Measurements from ENCODE around the gene COL23A1. TPM values are rescaled to one million over a fixed set of nuclear protein-coding genes. Genes with fewer than 3 reads are reported as not detected.
"Not testable (repeated sequence)": the region's sequence is repeated elsewhere in the genome, so short reads cannot be mapped to it uniquely, and the experiment has no call there.

COL23A1 gene
- total and polyA plus RNA-seq, 3 experiments from 2014 or later: 0.20 to 0.28 TPM; not detected in 1

DNA sequence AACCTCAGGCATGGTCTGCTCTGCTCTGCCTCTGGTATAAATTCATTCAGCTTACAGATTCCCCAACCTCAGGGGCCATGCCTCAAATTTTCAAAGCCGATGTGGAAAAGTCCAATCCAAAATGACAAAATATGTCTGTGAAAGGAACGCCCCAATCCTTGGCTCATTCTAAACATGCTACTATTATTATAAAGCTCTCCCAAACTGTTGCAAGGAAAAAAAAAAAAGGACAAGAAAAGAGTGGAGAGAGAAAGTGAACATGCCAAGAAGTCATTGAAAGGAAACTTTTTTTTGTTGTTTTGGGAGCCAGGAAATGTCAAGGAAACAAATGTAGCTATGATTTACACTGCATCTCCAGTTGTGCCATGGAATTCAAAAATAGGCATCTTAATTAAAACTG lies 3.8 kb downstream of the COL23A1 start:
- Histone ChIP-seq H3K27me3 (ENCODE audit: insufficient read depth, low read length, poor library complexity, severe bottlenecking) (peaks cover 39% of the 10 kb centered on the region), H3K9me3 (ENCODE audit: low read length) (no peaks in the 10 kb centered on the region), H3K36me3 (ENCODE audit: insufficient read depth, low read length) (no peaks in the 10 kb centered on the region), H3K4me3 (ENCODE audit: low read length) (no peak overlapping the region), H3K27ac (ENCODE audit: low read depth, low read length) (no peak overlapping the region), H3K4me1 (ENCODE audit: insufficient read depth, low read length) (peaks cover 5% of the 10 kb centered on the region)
- Mint-ChIP-seq H3K27ac (no peak overlapping the region), H3K4me3 (no peak overlapping the region), H3K27me3 (peaks cover 38 to 65% of the 10 kb centered on the region in 2 donors), H3K9me3 (no peaks in the 10 kb centered on the region), H3K4me1 (peaks cover 5 to 15% (median 10%) of the 10 kb centered on the region in 3 donors), H3K36me3 (no peaks in the 10 kb centered on the region)
- POLR2A ChIA-PET: no interaction called here
- CTCF ChIA-PET: no interaction called here
- DNase-seq: no peak

DNA sequence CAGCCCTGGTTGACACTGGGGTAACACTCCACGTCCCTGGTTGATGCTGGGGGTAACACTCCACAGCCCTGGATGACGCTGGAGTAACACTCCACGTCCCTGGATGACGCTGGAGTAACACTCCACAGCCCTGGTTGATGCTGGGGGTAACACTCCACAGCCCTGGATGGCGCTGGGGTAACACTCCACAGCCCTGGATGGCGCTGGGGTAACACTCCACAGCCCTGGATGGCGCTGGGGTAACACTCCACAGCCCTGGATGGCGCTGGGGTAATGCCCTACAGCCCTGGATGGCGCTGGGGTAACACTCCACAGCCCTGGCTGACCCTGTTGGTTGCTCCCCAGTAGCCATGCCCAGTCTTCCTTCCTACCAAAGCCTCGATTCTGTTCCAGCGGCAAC lies 4.8 kb downstream of the COL23A1 start:
- H3K27ac Mint-ChIP-seq; POLR2A ChIA-PET; H3K4me1 ChIP-seq (ENCODE audit: insufficient read depth, low read length); H3K4me3 Mint-ChIP-seq; H3K4me1 Mint-ChIP-seq; CTCF ChIA-PET; H3K4me3 ChIP-seq (ENCODE audit: low read length); H3K36me3 ChIP-seq (ENCODE audit: insufficient read depth, low read length); H3K27ac ChIP-seq (ENCODE audit: low read depth, low read length); H3K36me3 Mint-ChIP-seq; H3K9me3 Mint-ChIP-seq; H3K9me3 ChIP-seq (ENCODE audit: low read length): not testable (repeated sequence)
- peaks cover 35% of the 10 kb centered on the region for H3K27me3 ChIP-seq (ENCODE audit: insufficient read depth, low read length, poor library complexity, severe bottlenecking)
- DNase-seq: peak in 1 of 5 donors; percentile 21
- peaks cover 31 to 58% of the 10 kb centered on the region in 2 donors for H3K27me3 Mint-ChIP-seq

DNA sequence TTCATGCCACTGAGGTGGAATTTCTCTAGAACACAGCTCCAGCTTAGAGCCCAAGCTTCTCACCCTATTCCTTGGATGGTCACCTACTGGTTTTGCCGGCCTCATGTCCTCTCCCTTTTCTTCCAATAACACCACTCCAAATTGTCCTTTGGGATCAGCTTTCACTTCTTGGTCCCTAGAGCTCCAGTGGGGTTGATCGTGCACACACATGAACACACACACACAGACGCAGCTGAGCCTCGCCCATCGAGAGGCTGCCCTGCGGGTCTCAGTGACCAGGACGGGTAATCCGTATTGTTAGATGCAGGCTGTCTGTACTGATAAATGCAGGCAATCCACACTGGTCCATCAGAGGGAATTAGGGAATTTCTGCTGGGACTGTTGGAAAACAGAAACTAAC lies 6.9 kb downstream of the COL23A1 start:
- peaks cover 28 to 61% of the 10 kb centered on the region in 2 donors for H3K27me3 Mint-ChIP-seq
- no peak overlapping the region for H3K27ac Mint-ChIP-seq
- Histone ChIP-seq H3K4me1 (ENCODE audit: insufficient read depth, low read length) (no peaks in the 10 kb centered on the region), H3K27me3 (ENCODE audit: insufficient read depth, low read length, poor library complexity, severe bottlenecking) (peaks cover 22% of the 10 kb centered on the region), H3K4me3 (ENCODE audit: low read length) (no peak overlapping the region), H3K27ac (ENCODE audit: low read depth, low read length) (no peak overlapping the region), H3K9me3 (ENCODE audit: low read length) (no peaks in the 10 kb centered on the region), H3K36me3 (ENCODE audit: insufficient read depth, low read length) (no peaks in the 10 kb centered on the region)
- ChIA-PET CTCF (no interaction called here), POLR2A (no interaction called here)
- no peak for DNase-seq
- no peaks in the 10 kb centered on the region for H3K9me3 Mint-ChIP-seq
- no peaks in the 10 kb centered on the region for H3K36me3 Mint-ChIP-seq
- H3K4me3 Mint-ChIP-seq: no peak overlapping the region
- H3K4me1 Mint-ChIP-seq: no peaks in the 10 kb centered on the region

DNA sequence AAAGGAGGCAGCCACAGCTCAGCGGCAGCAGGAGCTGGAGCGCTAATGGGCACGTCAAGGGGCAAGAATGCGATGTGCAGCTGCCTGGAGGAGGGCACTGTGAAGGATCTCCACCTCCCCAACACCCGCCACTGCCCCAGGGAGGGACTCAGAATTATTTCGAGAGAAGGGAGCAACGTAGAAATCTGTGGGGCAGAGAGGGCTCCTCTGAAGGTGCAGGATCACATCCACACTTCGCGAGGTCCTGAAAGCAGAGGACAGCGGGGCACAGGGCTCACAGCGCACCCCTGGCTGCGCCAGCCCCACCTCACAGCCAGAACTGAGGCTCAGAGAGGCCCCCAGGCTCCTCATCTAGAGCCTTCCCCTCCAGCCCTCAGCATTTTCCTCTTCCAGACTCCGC lies 7.9 kb downstream of the COL23A1 start:
- H3K36me3 Mint-ChIP-seq: no peaks in the 10 kb centered on the region
- POLR2A ChIA-PET: no interaction called here
- Histone ChIP-seq H3K27me3 (ENCODE audit: insufficient read depth, low read length, poor library complexity, severe bottlenecking) (peaks cover 15% of the 10 kb centered on the region), H3K4me3 (ENCODE audit: low read length) (no peak overlapping the region), H3K9me3 (ENCODE audit: low read length) (no peaks in the 10 kb centered on the region), H3K4me1 (ENCODE audit: insufficient read depth, low read length) (no peaks in the 10 kb centered on the region), H3K27ac (ENCODE audit: low read depth, low read length) (no peak overlapping the region), H3K36me3 (ENCODE audit: insufficient read depth, low read length) (no peaks in the 10 kb centered on the region)
- H3K27ac Mint-ChIP-seq: no peak overlapping the region
- no peak for DNase-seq
- CTCF ChIA-PET: interaction anchor here (0.7 kb wide), 1 partner anchor 1316 kb away, joined by 3 read pairs; no protein-coding TSS in a partner anchor
- H3K9me3 Mint-ChIP-seq: no peaks in the 10 kb centered on the region
- H3K4me3 Mint-ChIP-seq: peak overlapping the region in 1 of 7 donors; percentile 7
- H3K4me1 Mint-ChIP-seq: no peaks in the 10 kb centered on the region
- H3K27me3 Mint-ChIP-seq: peaks cover 25 to 56% of the 10 kb centered on the region in 2 donors

DNA sequence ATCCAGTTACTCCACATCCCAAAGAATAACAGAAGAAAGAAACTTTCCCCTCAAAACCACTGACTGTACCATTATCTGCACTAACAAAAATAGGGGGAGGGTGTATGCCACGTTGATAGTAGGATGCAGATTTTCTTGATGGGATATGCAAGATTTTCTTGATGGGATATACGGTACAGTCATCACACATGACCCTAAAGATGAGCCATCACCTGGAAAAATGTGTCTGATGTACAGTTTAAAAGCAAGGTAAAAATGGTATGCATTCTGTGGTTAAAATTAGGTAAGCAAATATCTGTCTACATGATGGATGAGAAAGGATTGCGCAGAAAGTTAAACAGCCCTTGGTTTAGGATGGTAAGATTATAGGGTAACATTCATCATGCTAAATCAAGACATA lies 8.6 kb downstream of the COL23A1 start:
- no peaks in the 10 kb centered on the region for H3K4me1 ChIP-seq (ENCODE audit: insufficient read depth, low read length)
- POLR2A ChIA-PET: no interaction called here
- no peaks in the 10 kb centered on the region for H3K9me3 ChIP-seq (ENCODE audit: low read length)
- CTCF ChIA-PET: no interaction called here
- Mint-ChIP-seq H3K27ac (peak overlapping the region in 1 of 8 donors; percentile 1), H3K4me3 (no peak overlapping the region), H3K9me3 (no peaks in the 10 kb centered on the region), H3K27me3 (peaks cover 23 to 49% of the 10 kb centered on the region in 2 donors), H3K36me3 (no peaks in the 10 kb centered on the region), H3K4me1 (no peaks in the 10 kb centered on the region)
- H3K4me3 ChIP-seq (ENCODE audit: low read length): no peak overlapping the region
- H3K27me3 ChIP-seq (ENCODE audit: insufficient read depth, low read length, poor library complexity, severe bottlenecking): peaks cover 13% of the 10 kb centered on the region
- no peaks in the 10 kb centered on the region for H3K36me3 ChIP-seq (ENCODE audit: insufficient read depth, low read length)
- no peak overlapping the region for H3K27ac ChIP-seq (ENCODE audit: low read depth, low read length)
- no peak for DNase-seq

- H3K4me1 Mint-ChIP-seq: no peaks in the 10 kb centered on the region
- no peak overlapping the region for H3K4me3 Mint-ChIP-seq
- no peak for DNase-seq
- ChIA-PET POLR2A (no interaction called here), CTCF (no interaction called here)
- no peaks in the 10 kb centered on the region for H3K9me3 ChIP-seq (ENCODE audit: low read length)
- H3K27me3 Mint-ChIP-seq: peaks cover 22 to 45% of the 10 kb centered on the region in 2 donors
- H3K36me3 Mint-ChIP-seq: no peaks in the 10 kb centered on the region
- H3K9me3 Mint-ChIP-seq: no peaks in the 10 kb centered on the region
- no peaks in the 10 kb centered on the region for H3K4me1 ChIP-seq (ENCODE audit: insufficient read depth, low read length)
- H3K4me3 ChIP-seq (ENCODE audit: low read length): no peak overlapping the region
- no peaks in the 10 kb centered on the region for H3K36me3 ChIP-seq (ENCODE audit: insufficient read depth, low read length)
- H3K27me3 ChIP-seq (ENCODE audit: insufficient read depth, low read length, poor library complexity, severe bottlenecking): peaks cover 1% of the 10 kb centered on the region
- no peak overlapping the region for H3K27ac ChIP-seq (ENCODE audit: low read depth, low read length)
- H3K27ac Mint-ChIP-seq: no peak overlapping the region
These were observed 9.8 kb downstream of the COL23A1 start for GRCh38 chr5:178580271-178580955.

DNA sequence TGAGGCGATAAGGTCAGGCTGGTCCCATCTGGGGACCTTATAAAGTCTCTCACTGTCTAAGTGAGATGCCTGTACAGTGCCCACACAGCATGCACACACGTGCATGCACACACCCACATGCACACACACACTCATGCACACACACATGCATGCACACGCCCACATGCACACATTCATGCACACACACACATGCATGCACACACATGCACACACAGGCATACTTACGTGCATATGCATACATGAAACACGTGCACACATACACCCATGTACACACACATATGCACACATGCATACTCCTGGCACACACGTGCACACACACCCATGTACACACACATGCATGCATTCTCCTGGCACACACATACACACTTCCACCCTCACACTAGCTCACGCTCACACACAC lies 12.2 kb downstream of the COL23A1 start:
- no peak overlapping the region for H3K27ac Mint-ChIP-seq
- H3K9me3 Mint-ChIP-seq: peaks cover 0 to 1% (median under 1%) of the 10 kb centered on the region in 5 donors
- DNase-seq: no peak
- H3K27me3 ChIP-seq (ENCODE audit: insufficient read depth, low read length, poor library complexity, severe bottlenecking): no peaks in the 10 kb centered on the region
- ChIA-PET POLR2A (no interaction called here), CTCF (no interaction called here)
- no peaks in the 10 kb centered on the region for H3K4me1 Mint-ChIP-seq
- H3K36me3 Mint-ChIP-seq: peaks cover 0 to under 1% (median 0%) of the 10 kb centered on the region in 3 donors
- no peaks in the 10 kb centered on the region for H3K36me3 ChIP-seq (ENCODE audit: insufficient read depth, low read length)
- H3K4me3 Mint-ChIP-seq: no peak overlapping the region
- H3K27ac ChIP-seq (ENCODE audit: low read depth, low read length): no peak overlapping the region
- H3K4me1 ChIP-seq (ENCODE audit: insufficient read depth, low read length): no peaks in the 10 kb centered on the region
- no peaks in the 10 kb centered on the region for H3K9me3 ChIP-seq (ENCODE audit: low read length)
- H3K4me3 ChIP-seq (ENCODE audit: low read length): no peak overlapping the region
- H3K27me3 Mint-ChIP-seq: peaks cover 27 to 49% of the 10 kb centered on the region in 2 donors

DNA sequence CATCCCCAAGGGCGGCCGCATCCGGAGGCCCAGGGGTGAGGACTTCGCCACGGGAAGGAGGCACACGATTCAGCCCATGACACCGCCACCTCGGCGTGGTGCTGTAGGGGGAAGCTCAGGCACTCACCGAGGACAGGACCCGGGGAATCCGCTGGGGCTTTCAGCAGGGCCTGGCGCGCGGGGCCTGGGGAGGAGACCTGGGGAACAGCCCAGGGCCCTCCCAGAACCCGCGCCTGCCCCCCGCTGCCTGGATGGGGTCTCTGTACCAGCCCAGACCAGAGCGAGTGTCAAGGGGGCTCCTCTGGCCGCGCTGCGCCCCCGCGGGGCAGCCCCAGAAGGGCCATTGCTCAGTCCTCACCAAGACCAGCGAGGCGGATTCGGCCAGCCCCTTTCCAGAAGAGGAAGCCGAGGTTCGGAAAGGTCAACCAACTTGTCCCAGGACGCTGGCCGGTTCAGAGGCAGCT lies 12.8 kb downstream of the COL23A1 start:
- no peak overlapping the region for H3K4me3 Mint-ChIP-seq
- H3K9me3 Mint-ChIP-seq: peaks cover 0 to 5% (median 2%) of the 10 kb centered on the region in 5 donors
- H3K4me1 Mint-ChIP-seq: no peaks in the 10 kb centered on the region
- Histone ChIP-seq H3K27me3 (ENCODE audit: insufficient read depth, low read length, poor library complexity, severe bottlenecking) (no peaks in the 10 kb centered on the region), H3K9me3 (ENCODE audit: low read length) (no peaks in the 10 kb centered on the region), H3K27ac (ENCODE audit: low read depth, low read length) (no peak overlapping the region), H3K4me1 (ENCODE audit: insufficient read depth, low read length) (no peaks in the 10 kb centered on the region), H3K36me3 (ENCODE audit: insufficient read depth, low read length) (no peaks in the 10 kb centered on the region), H3K4me3 (ENCODE audit: low read length) (no peak overlapping the region)
- H3K36me3 Mint-ChIP-seq: peaks cover 0 to 5% (median 0%) of the 10 kb centered on the region in 3 donors
- CTCF ChIA-PET: no interaction called here
- DNase-seq: no peak
- peaks cover 27 to 55% of the 10 kb centered on the region in 2 donors for H3K27me3 Mint-ChIP-seq
- no peak overlapping the region for H3K27ac Mint-ChIP-seq
- POLR2A ChIA-PET: no interaction called here
